ENCODE data around the gene IGSF8. TPM values are rescaled to one million over a fixed set of nuclear protein-coding genes. Genes with fewer than 3 reads are reported as not detected.
A peak's percentile ranks its signal among the peaks of the same experiment; 100 is the strongest.

IGSF8 gene
- total and polyA plus RNA-seq, 8 donors = 12.9 to 24.7 (median 18.4) TPM

GRCh38 chr1:160117709-160118183 lies 19.3 kb upstream of the IGSF8 start:
- ATAC-seq (peak in 3 of 4 donors; percentile 49 to 71 (median 60)), DNase-seq (no peak), FAIRE-seq (no peak)
- no peaks in the 10 kb centered on the region for H3K9me3 ChIP-seq
- no peaks in the 10 kb centered on the region for H3K36me3 ChIP-seq
- H3K27me3 ChIP-seq = no peaks in the 10 kb centered on the region
- no peak overlapping the region for H3K4me3 ChIP-seq
- no peaks in the 10 kb centered on the region for H3K4me1 ChIP-seq
- intact Hi-C loops (cut with DNase I) = no loop called here
- WGBS, 2 donors = 24 to 28% methylated on average over 8 of the region's 8 CpGs
- no peak for TF ChIP-seq CTCF (IDR thresholded peaks at IDR 0.05)
- H3K27ac ChIP-seq = no peak overlapping the region

- intact Hi-C loops (cut with DNase I) = no loop called here
- ATAC-seq (no peak), DNase-seq (no peak), FAIRE-seq (no peak)
- no peak for TF ChIP-seq CTCF (IDR thresholded peaks at IDR 0.05)
- Histone ChIP-seq H3K27ac (no peak overlapping the region), H3K4me1 (no peaks in the 10 kb centered on the region), H3K36me3 (no peaks in the 10 kb centered on the region), H3K4me3 (no peak overlapping the region), H3K9me3 (no peaks in the 10 kb centered on the region), H3K27me3 (no peaks in the 10 kb centered on the region)
- 0 to 15% methylated on average over 1 of the region's 1 CpG for WGBS, 2 donors
Measured at GRCh38 chr1:160117300-160117699, 18.9 kb upstream of the IGSF8 start.

- no peak for ATAC-seq
- H3K27me3 ChIP-seq = no peaks in the 10 kb centered on the region
- FAIRE-seq = no peak
- H3K4me1 ChIP-seq = no peaks in the 10 kb centered on the region
- no peaks in the 10 kb centered on the region for H3K9me3 ChIP-seq
- H3K36me3 ChIP-seq = no peaks in the 10 kb centered on the region
- no peak overlapping the region for H3K27ac ChIP-seq
- TF ChIP-seq CTCF (IDR thresholded peaks at IDR 0.05) = no peak
- no peak for DNase-seq
- no peak overlapping the region for H3K4me3 ChIP-seq
- intact Hi-C loops (cut with DNase I) = no loop called here
- 39 to 47% methylated on average over 12 of the region's 12 CpGs for WGBS, 2 donors
Measured at GRCh38 chr1:160116283-160117147, 18.1 kb upstream of the IGSF8 start.

- WGBS, 2 donors = 33 to 40% methylated on average over 16 of the region's 16 CpGs
- intact Hi-C loops (cut with DNase I) = no loop called here
- DNase-seq (no peak), FAIRE-seq (no peak), ATAC-seq (no peak)
- TF ChIP-seq CTCF (IDR thresholded peaks at IDR 0.05) = no peak
- Histone ChIP-seq H3K36me3 (no peaks in the 10 kb centered on the region), H3K27me3 (no peaks in the 10 kb centered on the region), H3K4me1 (no peaks in the 10 kb centered on the region), H3K9me3 (no peaks in the 10 kb centered on the region), H3K4me3 (no peak within 1 kb of the TSS), H3K27ac (no peak within 1 kb of the TSS)
Measured at GRCh38 chr1:160115545-160116282, 17.3 kb upstream of the IGSF8 start, which contains the start of gene ATP1A2. Gene ATP1A2 (plus strand): TSS chr1:160115759. CDS start chr1:160115862, 103 bp downstream.
